Lung (tissue), 12 donors: ENCODE results near the gene ARG2. TPM values are rescaled to one million over a fixed set of nuclear protein-coding genes. Genes with fewer than 3 reads are reported as not detected.

ENCODE experiments used
- ATAC-seq: fragments of 200-7000 bp; cut with Tn5 transposase; one replicate; pipeline ENCODE4 v1.9.1; 2020; ENCODE audit warnings: moderate number of reproducible peaks; ENCODE audit not compliant: insufficient read depth, low FRiP score
- DNase-seq, 3 donors: peaks; one replicate each; pipeline ENCODE4 v3.0.0-alpha.2; 2013 to 2017
- H3K27ac ChIP-seq, 2 donors: one replicate each; pipeline ENCODE4 v1.5.1; 2013; ENCODE audit warnings: mild to moderate bottlenecking in 2 of 2, moderate library complexity in 2 of 2, control low read depth in 1 of 2, inconsistent platforms in 1 of 2, low read depth in 1 of 2, low read length in 1 of 2
- H3K27me3 ChIP-seq, 3 donors: one replicate each; pipeline ENCODE4 v1.5.1; 2013; ENCODE audit warnings: low read length in 2 of 3; ENCODE audit not compliant: control insufficient read depth in 3 of 3, insufficient read depth in 3 of 3
- H3K36me3 ChIP-seq, 4 donors: one replicate each; pipeline ENCODE4 v1.5.1; 2013; ENCODE audit warnings: low read length in 4 of 4, mild to moderate bottlenecking in 1 of 4, moderate library complexity in 1 of 4; ENCODE audit not compliant: control insufficient read depth in 4 of 4, insufficient read depth in 4 of 4
- H3K4me1 ChIP-seq, 5 donors: one replicate each; pipeline ENCODE4 v1.5.1; 2013; ENCODE audit warnings: low read length in 5 of 5, mild to moderate bottlenecking in 2 of 5, moderate library complexity in 1 of 5; ENCODE audit not compliant: control insufficient read depth in 5 of 5, insufficient read depth in 5 of 5
- H3K4me3 ChIP-seq: one replicate; pipeline ENCODE4 v1.5.1; 2013; ENCODE audit warnings: mild to moderate bottlenecking, control low read depth, moderate library complexity
- H3K9ac ChIP-seq, 2 donors: one replicate each; pipeline ENCODE4 v1.5.1; 2013; ENCODE audit warnings: low read length in 2 of 2, control low read depth in 1 of 2; ENCODE audit not compliant: insufficient read depth in 1 of 2
- H3K9me3 ChIP-seq, 4 donors: one replicate each; pipeline ENCODE4 v1.5.1; 2013; ENCODE audit warnings: low read length in 3 of 4, mild to moderate bottlenecking in 1 of 4, moderate library complexity in 1 of 4; ENCODE audit not compliant: control insufficient read depth in 4 of 4, insufficient read depth in 3 of 4
- CTCF ChIP-seq: IDR thresholded peaks from 2 replicates; pipeline ENCODE4 v1.5.1; 2012; ENCODE audit warnings: mild to moderate bottlenecking; ENCODE audit errors: control extremely low read depth, extremely low read depth
- WGBS, 2 donors: extraction: QIAGEN DNeasy Blood & Tissue Kit; methylation state at CpG; one replicate each; pipeline ENCODE4 v1.1.7; 2013; 5-methylcytosine and 5-hydroxymethylcytosine counted together
- polyA plus RNA-seq, 2 donors: library from polyadenylated mRNA; stranded (reverse); fragments of 200-250 nt; gene quantifications; one replicate each; pipeline ENCODE4 v1.2.1, GENCODE V29; 2013
- total RNA-seq, 2 donors: library from RNA; depleted of rRNA in 1 of 2; stranded (reverse); fragments of >200 nt in 1 of 2; gene quantifications; one replicate each; pipeline ENCODE4 v1.2.1, GENCODE V29; 2014 to 2021
- donor health status: control.
- donor health status: control.
- donor health status: Bipolar disorder and iron deficiency.
- donor health status: healthy.
- donor health status: DM: yes; HTN: yes; CAD: no.

Gene ARG2
- total and polyA plus RNA-seq, 4 donors: 1.1 to 5.9 (median 5.0) TPM

- H3K36me3 ChIP-seq: no peaks in the 10 kb centered on the region
- ATAC-seq (no peak), DNase-seq (no peak)
- no peak overlapping the region for H3K9ac ChIP-seq
- TF ChIP-seq CTCF: no peak
- H3K4me3 ChIP-seq: no peak overlapping the region
- peaks cover 0 to 2% (median 0%) of the 10 kb centered on the region in 5 donors for H3K4me1 ChIP-seq
- no peaks in the 10 kb centered on the region for H3K9me3 ChIP-seq
- H3K27me3 ChIP-seq: no peaks in the 10 kb centered on the region
- H3K27ac ChIP-seq: no peak overlapping the region
Measured at GRCh38 chr14:67627519-67627918, 7.8 kb downstream of the ARG2 start.

DNA sequence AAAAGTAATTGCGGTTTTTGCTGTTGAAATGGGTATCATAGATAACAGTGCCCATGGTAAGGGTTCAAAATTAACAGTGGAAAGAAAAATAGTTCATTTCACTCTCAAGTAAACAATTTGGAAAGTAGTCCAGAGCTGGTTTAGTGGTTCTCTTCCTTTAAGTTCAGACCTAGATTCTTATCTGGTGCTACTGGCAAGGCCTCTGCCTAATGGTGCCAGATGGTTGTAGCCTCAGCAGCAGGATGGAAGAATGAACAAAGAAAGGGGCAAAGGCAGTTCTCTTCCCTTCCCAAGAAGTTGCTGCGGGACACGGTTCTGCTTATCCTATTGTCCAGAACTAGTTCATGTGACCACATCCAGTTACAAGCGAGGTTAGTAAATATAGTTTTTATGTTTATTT is 10.5 kb downstream of the ARG2 start:
- Histone ChIP-seq H3K9me3 (no peaks in the 10 kb centered on the region), H3K4me1 (peaks cover 0 to 2% (median 0%) of the 10 kb centered on the region in 5 donors), H3K9ac (no peak overlapping the region), H3K4me3 (no peak overlapping the region), H3K36me3 (no peaks in the 10 kb centered on the region), H3K27me3 (no peaks in the 10 kb centered on the region), H3K27ac (no peak overlapping the region)
- ATAC-seq (no peak), DNase-seq (no peak)
- 88 to 93% methylated on average over 4 of the region's 4 CpGs for WGBS, 2 donors
- TF ChIP-seq CTCF: no peak

- no peak for ATAC-seq
- H3K4me1 ChIP-seq: peaks cover 0 to 2% (median 0%) of the 10 kb centered on the region in 5 donors
- no peaks in the 10 kb centered on the region for H3K27me3 ChIP-seq
- H3K36me3 ChIP-seq: no peaks in the 10 kb centered on the region
- no peak overlapping the region for H3K27ac ChIP-seq
- WGBS, 2 donors: 74 to 75% methylated on average over 5 of the region's 5 CpGs
- H3K4me3 ChIP-seq: no peak overlapping the region
- no peaks in the 10 kb centered on the region for H3K9me3 ChIP-seq
- no peak for TF ChIP-seq CTCF
- no peak for DNase-seq
- H3K9ac ChIP-seq: no peak overlapping the region
Measured at GRCh38 chr14:67630938-67631337, 11.2 kb downstream of the ARG2 start.

DNA sequence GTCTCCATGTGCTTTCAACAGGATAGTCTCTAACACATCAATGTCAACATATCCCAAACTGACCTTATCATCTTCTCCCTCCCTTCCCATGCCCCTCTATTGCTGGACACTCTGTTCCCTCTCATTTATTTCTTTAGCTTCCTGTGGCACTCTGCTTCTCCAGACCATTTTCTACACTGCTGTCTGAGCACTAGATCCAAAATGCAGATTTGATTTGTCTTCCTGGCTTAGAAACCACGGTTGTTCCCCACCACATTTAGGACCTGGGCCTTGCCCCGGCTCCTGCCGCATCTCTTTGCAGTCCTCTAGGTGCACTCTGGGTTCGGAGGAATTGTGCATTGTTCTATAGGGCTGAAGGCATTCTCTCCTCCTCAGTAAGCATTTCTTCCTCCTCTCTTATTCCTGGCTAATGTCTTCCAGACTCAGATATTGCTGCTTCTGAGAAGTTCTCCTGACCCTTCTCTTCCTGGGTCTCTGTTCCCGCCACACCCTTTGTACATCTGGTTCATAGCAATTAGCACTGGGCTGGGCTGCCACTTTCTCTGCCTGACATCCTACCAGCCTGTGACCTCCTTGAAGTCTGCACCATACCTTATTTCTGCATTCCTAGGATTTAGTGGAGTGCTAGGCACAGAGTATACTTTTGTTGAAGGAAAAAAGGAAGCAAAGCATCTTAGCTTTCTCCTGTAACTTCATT is 13.9 kb downstream of the ARG2 start:
- Histone ChIP-seq H3K4me3 (no peak overlapping the region), H3K9me3 (no peaks in the 10 kb centered on the region), H3K27ac (no peak overlapping the region), H3K4me1 (peaks cover 0 to 2% (median 0%) of the 10 kb centered on the region in 5 donors), H3K9ac (no peak overlapping the region), H3K36me3 (no peaks in the 10 kb centered on the region), H3K27me3 (no peaks in the 10 kb centered on the region)
- ATAC-seq: no peak
- WGBS, 2 donors: 93 to 94% methylated on average over 5 of the region's 5 CpGs
- TF ChIP-seq CTCF: no peak
- no peak for DNase-seq
